GM18502 (cell line): ENCODE data around the gene TEAD2.

Source experiments
- ATAC-seq: cut with Tn5 transposase; IDR thresholded peaks from one replicate; pipeline ENCODE4 v1.9.1; 2021; ENCODE audit warnings: mild to moderate bottlenecking; ENCODE audit not compliant: unreplicated experiment, poor library complexity

The TEAD2 gene

DNA sequence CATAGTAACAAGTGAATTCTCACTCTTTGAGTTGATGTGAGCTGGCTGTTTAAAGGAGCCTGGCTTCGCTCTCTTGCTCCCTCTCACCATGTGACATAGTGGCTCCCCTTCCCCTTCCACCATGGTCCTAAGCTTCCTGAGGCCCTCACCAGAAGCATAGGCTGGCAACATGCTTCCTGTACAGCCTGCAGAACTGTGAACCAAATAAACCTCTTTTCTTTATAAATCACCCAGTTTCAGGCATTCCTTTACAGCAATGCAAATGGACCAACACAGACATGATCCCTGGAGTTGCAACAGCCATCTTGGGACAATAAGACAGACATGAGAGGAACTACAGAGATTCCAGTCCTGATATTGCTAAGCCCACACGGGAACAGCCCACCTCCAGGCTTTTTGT is 12.6 kb downstream of the TEAD2 start:
- ATAC-seq, result no peak

GRCh38 chr19:49348305-49349189 is 13.7 kb downstream of the TEAD2 start:
- ATAC-seq, result no peak

- ATAC-seq, result no peak
Measured at GRCh38 chr19:49347835-49348234, 14.4 kb downstream of the TEAD2 start.

DNA sequence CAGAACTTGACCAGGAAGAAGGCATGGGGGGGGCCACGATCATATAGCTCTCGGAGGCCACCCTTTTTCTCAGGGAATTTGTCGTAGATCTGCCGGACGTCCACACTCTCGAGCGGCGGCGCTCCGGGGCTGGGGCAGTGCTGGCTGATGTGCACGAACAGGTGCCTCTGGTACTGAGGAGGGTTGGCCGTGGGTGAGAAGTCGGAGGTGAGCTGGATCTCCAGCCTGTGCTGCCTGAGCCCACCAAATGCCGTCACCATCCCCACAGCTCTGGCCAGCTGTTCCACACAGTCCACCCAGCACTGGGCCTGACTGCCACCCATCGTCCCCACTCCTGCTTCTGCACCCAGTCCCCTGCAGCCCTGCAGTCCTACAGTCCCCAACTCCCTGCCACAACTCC is 15.0 kb downstream of the TEAD2 start:
- ATAC-seq, result no peak

- ATAC-seq, result no peak
Measured at GRCh38 chr19:49344505-49345423, 17.5 kb downstream of the TEAD2 start.

- ATAC-seq, result no peak
Measured at GRCh38 chr19:49343123-49343522, 19.1 kb downstream of the TEAD2 start.

GRCh38 chr19:49342291-49342721 is 19.9 kb downstream of the TEAD2 start:
- ATAC-seq, result no peak

DNA sequence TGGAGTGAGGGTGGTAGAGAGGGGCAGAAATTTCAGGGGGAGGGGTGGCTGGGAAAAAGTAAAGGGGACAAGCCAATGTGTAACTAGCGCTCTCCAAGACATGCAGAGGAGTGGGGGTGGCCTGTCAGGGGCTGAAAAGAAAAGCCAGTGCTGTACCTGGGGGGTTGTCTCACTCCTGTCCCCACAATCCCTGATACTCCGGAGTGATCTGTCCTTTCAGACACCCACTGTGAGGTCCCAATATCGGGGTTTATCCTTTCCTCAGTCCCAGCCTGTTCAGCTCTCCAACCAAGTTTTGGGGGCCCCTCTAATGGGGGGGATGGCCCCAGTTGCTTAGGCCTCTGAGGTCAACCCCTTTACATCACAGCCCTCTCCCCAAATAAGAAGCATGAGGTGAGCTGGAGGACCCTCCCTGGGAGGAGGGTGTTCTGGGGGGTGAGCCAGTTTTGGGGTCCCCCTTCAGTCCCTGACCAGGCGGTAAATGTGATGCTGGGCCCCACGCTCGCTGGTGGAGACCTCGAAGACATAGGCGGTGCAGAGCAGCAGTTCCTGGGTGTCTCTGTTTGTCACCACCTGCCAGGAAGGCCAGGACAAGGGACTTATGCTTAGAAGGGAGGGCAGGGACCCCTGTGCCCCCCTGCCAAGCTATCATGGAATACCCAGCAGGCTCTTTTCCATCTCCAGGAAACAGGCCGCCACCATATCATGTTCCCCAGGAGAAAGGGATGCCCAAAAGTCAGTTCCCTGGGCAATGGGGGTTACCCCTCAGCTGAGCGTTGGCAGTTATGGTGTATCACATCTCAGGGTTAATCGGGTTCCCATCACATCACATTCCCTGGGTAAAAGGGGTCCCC is 21.1 kb downstream of the TEAD2 start:
- no peak for ATAC-seq

GRCh38 chr19:49340069-49340864 is 21.9 kb downstream of the TEAD2 start:
- peak; percentile 55 for ATAC-seq

- ATAC-seq, result no peak
Measured at GRCh38 chr19:49339301-49340068, 22.7 kb downstream of the TEAD2 start.

- ATAC-seq, result no peak
Measured at GRCh38 chr19:49338691-49339300, 23.4 kb downstream of the TEAD2 start.

DNA sequence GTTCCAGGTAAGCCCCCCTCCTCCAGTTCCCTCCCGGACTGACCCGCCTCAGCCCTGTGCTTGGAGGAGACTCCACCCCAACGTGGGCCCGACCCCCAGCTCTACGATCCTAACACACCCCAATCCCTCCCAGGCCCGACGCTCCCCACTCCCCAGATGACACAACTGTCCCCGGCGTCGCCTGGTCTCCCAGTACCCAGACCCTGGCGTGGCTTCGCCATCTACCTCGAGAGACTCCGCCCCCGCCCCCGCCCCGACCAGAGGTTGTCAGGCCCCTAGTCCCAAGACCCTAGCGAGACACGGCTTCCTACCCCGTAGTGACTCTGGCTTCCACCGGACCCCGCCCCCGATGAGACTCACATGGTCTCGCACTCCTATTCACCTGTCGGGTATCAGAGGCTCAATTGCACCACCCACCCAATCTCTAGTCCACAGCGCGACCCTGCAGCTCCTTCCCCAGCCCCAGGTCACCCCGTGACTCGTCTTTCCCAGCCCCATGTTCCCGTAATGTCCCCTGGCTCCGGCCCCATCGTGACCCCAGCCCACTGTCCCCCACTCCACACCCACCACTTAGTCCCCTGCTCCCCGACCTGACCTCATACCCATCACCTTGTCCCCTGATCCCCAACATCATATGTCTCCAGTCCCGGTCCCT is 24.1 kb downstream of the TEAD2 start:
- ATAC-seq, result no peak

GRCh38 chr19:49337267-49338022 is 24.8 kb downstream of the TEAD2 start:
- no peak for ATAC-seq

DNA sequence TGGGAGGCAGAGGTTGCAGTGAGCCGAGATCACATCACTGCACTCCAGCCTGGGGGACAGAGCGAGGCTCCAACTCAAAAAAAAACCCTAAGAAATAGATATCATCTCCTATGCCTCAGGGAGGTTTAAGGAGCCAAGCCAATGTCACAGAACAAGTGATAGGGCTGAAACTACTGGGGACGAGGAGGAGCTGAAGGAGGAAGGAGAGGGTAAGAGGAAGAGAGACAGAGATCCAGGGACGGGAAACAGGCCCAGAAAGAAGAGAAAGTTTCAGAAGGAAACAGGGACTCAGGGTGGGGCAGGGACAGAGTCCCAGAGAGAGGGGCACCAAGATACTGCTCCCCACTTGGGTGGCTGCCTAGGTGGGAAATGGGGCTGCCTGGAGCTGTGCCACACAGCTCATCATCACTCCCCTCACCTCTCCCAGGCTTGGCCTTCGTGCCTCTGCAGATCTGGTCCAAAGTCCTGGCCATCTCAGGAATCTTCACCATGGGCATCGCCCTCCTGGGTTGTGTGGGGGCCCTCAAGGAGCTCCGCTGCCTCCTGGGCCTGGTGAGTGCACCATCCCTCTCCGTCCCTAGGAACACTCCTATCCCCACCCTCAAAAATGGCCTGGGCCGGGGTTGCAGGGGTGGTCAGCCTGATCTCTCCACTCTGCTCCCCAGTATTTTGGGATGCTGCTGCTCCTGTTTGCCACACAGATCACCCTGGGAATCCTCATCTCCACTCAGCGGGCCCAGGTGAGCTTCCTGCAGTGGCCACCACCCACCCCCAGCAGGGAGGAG is 25.5 kb downstream of the TEAD2 start:
- no peak for ATAC-seq

GRCh38 chr19:49335784-49336481 is 26.3 kb downstream of the TEAD2 start:
- no peak for ATAC-seq
